GM12892 (cell line): ENCODE data around the gene SSR3.

ENCODE experiments used
- POLR2A ChIP-seq: IDR thresholded peaks from 2 replicates; pipeline ENCODE4 v1.6.1; 2011; ENCODE audit warnings: low read depth, low read length, control low read depth
- POLR2AphosphoS5 ChIP-seq: IDR thresholded peaks from 2 replicates; pipeline ENCODE4 v1.6.1; 2011; ENCODE audit warnings: low read depth, low read length, control low read depth

DNA sequence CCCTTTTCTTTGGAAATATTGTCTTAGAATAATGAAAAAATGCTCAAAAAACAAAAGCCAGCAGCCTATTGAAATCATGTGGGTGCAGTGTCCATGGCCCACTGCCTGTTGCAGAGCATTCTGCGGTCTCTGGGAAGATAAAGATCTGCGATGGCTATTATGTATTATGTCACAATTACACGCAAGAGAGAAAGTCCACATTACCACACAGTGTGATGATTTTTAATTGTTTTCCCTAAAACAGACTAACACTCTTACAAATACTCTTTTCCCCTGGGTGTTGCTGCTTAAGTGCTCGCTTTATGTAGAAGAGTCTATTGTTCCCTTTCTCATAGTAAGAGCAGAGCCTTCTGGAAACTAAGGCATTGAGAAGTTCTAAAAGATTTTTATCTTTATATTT is 32.2 kb downstream of the SSR3 start:
- TF ChIP-seq POLR2AphosphoS5 (no peak), POLR2A (no peak)
